ENCODE data around the gene JMJD7. TPM values are rescaled to one million over a fixed set of nuclear protein-coding genes. Genes with fewer than 3 reads are reported as not detected.

Gene JMJD7
- total RNA-seq, 1 experiment from 2014 or later, result 10.9 TPM

DNA sequence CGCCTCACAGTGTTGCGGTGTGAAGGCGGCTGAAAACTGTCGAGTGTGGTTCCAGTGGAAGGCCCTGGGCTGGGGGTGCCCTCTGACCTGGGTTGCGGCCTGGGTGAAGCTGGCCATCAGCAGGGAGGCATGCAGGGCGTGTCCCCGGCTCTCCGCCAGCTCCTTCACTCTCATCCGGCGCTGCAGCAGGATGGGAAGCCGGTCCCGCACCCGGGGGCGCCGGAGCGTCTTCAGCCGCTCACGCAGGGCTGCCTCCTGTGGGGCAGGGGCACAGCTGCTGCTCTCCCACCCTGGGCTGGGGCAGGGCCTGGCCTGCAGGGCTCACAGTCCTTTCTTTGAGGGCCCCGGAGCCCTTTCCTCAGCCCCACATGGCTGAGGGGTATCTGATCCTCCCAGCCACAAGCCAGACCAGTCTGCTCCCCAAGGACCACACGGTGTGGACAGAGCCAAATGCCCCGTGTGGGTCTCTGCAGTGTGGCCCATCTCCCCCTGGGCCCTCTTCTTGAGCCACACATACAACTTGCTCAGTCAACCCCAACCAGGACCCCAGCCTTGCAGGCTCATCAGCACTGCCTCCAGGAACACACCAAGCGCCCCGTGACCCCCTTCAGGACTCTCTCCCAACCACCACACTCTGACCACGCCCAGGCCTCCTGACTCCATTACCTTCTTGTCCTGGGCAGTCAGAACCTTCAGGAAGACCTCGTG, 39.1 kb downstream of the JMJD7 start:
- Histone ChIP-seq H3K27me3 (replicated peaks; ENCODE audit: control insufficient read depth, insufficient read depth, low read length) (no peaks in the 10 kb centered on the region), H3K4me3 (ENCODE audit: low read depth, low read length) (no peak overlapping the region), H3K4me1 (peaks cover 21% of the 10 kb centered on the region), H3K9me3 (no peaks in the 10 kb centered on the region), H3K36me3 (ENCODE audit: control insufficient read depth, insufficient read depth, low read length) (no peaks in the 10 kb centered on the region)
- Mint-ChIP-seq H3K27ac (ENCODE audit: unreplicated experiment) (peak overlapping the region; percentile 80), H3K9me3 (ENCODE audit: unreplicated experiment) (no peaks in the 10 kb centered on the region), H3K4me1 (ENCODE audit: low read depth, unreplicated experiment) (peaks cover 6% of the 10 kb centered on the region), H3K4me3 (ENCODE audit: unreplicated experiment) (no peak overlapping the region), H3K27me3 (ENCODE audit: insufficient read depth, unreplicated experiment) (no peaks in the 10 kb centered on the region), H3K36me3 (ENCODE audit: insufficient read depth, unreplicated experiment) (peaks cover 4% of the 10 kb centered on the region)
- ChIA-PET POLR2A (no interaction called here), CTCF (interaction anchor here (1.0 to 1.7 kb wide), 2 partner anchors 38 to 217 kb away, joined by 3 to 9 read pairs; no protein-coding TSS in a partner anchor)
- intact Hi-C loops (cut with micrococcal nuclease; ENCODE audit: unreplicated experiment), result loop anchor here (1.0 kb wide), 1 partner anchor 37 kb away; no protein-coding TSS in a partner anchor
- no TSS peak for BruUV-seq (replicated peaks)
- DNase-seq, result no peak
- TF ChIP-seq CTCF (IDR thresholded peaks at IDR 0.05; ENCODE audit: insufficient read depth in 1 of 2, low read depth in 1 of 2, low read length in 1 of 2, severe bottlenecking in 1 of 2, unreplicated experiment in 1 of 2), result no peak

GRCh38 chr15:41868321-41868720, 40.4 kb downstream of the JMJD7 start:
- peaks cover 6% of the 10 kb centered on the region for H3K4me1 Mint-ChIP-seq (ENCODE audit: low read depth, unreplicated experiment)
- no TSS peak for BruUV-seq (replicated peaks)

More at GRCh38 chr15:41868321-41868720, 40.4 kb downstream of the JMJD7 start:
- Mint-ChIP-seq H3K27ac (ENCODE audit: unreplicated experiment) (no peak overlapping the region), H3K36me3 (ENCODE audit: insufficient read depth, unreplicated experiment) (peaks cover 4% of the 10 kb centered on the region), H3K4me3 (ENCODE audit: unreplicated experiment) (no peak overlapping the region), H3K27me3 (ENCODE audit: insufficient read depth, unreplicated experiment) (no peaks in the 10 kb centered on the region), H3K9me3 (ENCODE audit: unreplicated experiment) (no peaks in the 10 kb centered on the region)
- peaks cover 21% of the 10 kb centered on the region for H3K4me1 ChIP-seq
- ChIA-PET CTCF (no interaction called here), POLR2A (no interaction called here)
- intact Hi-C loops (cut with micrococcal nuclease; ENCODE audit: unreplicated experiment), result no loop called here
- H3K36me3 ChIP-seq (ENCODE audit: control insufficient read depth, insufficient read depth, low read length), result no peaks in the 10 kb centered on the region
- no peaks in the 10 kb centered on the region for H3K27me3 ChIP-seq (replicated peaks; ENCODE audit: control insufficient read depth, insufficient read depth, low read length)
- TF ChIP-seq CTCF (IDR thresholded peaks at IDR 0.05; ENCODE audit: insufficient read depth in 1 of 2, low read depth in 1 of 2, low read length in 1 of 2, severe bottlenecking in 1 of 2, unreplicated experiment in 1 of 2), result no peak
- no peak overlapping the region for H3K4me3 ChIP-seq (ENCODE audit: low read depth, low read length)
- no peak for DNase-seq
- H3K9me3 ChIP-seq, result no peaks in the 10 kb centered on the region
